ENCODE data around the gene SHBG.

The SHBG gene

GRCh38 chr17:7650509-7651096 is 20.7 kb downstream of the SHBG start, which contains the start of gene ATP1B2:
Gene ATP1B2 (plus strand): TSS chr17:7650926. CDS start chr17:7651519, 593 bp downstream.
- DNase-seq (ENCODE audit: low spot score): peak; percentile 72

GRCh38 chr17:7651097-7651664 is 21.2 kb downstream of the SHBG start:
- no peak for DNase-seq (ENCODE audit: low spot score)

- DNase-seq (ENCODE audit: low spot score): no peak
Observed at GRCh38 chr17:7651665-7652387, 21.9 kb downstream of the SHBG start.

GRCh38 chr17:7652388-7653356 is 22.7 kb downstream of the SHBG start:
- DNase-seq (ENCODE audit: low spot score): no peak

GRCh38 chr17:7654832-7655540 is 25.1 kb downstream of the SHBG start:
- DNase-seq (ENCODE audit: low spot score): no peak

- no peak for DNase-seq (ENCODE audit: low spot score)
Observed at GRCh38 chr17:7655541-7655840, 25.6 kb downstream of the SHBG start.

GRCh38 chr17:7656958-7657609 is 27.1 kb downstream of the SHBG start:
- DNase-seq (ENCODE audit: low spot score): no peak

GRCh38 chr17:7667656-7668406 is 37.9 kb downstream of the SHBG start:
- no peak for DNase-seq (ENCODE audit: low spot score)

- no peak for DNase-seq (ENCODE audit: low spot score)
Observed at GRCh38 chr17:7668482-7668881, 38.5 kb downstream of the SHBG start.

GRCh38 chr17:7673239-7673638 is 43.3 kb downstream of the SHBG start:
- DNase-seq (ENCODE audit: low spot score): peak; percentile 39

- DNase-seq (ENCODE audit: low spot score): no peak
Observed at GRCh38 chr17:7674934-7675333, 45.0 kb downstream of the SHBG start.

- no peak for DNase-seq (ENCODE audit: low spot score)
Observed at GRCh38 chr17:7676533-7676932, 46.6 kb downstream of the SHBG start.

- no peak for DNase-seq (ENCODE audit: low spot score)
Observed at GRCh38 chr17:7677388-7678067, 47.6 kb downstream of the SHBG start.

Measured in CD4-positive, alpha-beta T cell treated with Interleukin-2 at 100 ng/mL for 4 hours (primary cell).